GM19463 (cell line): ENCODE results near the gene COL20A1.

Source experiments
- ATAC-seq: cut with Tn5 transposase; IDR thresholded peaks from one replicate; pipeline ENCODE4 v1.9.1; 2021; ENCODE audit warnings: mild to moderate bottlenecking, moderate library complexity; ENCODE audit not compliant: unreplicated experiment

COL20A1 gene

GRCh38 chr20:63318391-63319163, 25.6 kb downstream of the COL20A1 start:
- ATAC-seq: no peak

- no peak for ATAC-seq
Observed at GRCh38 chr20:63319164-63320040, 26.4 kb downstream of the COL20A1 start.

GRCh38 chr20:63320041-63320511, 27.1 kb downstream of the COL20A1 start:
- no peak for ATAC-seq

GRCh38 chr20:63320616-63321147, 27.7 kb downstream of the COL20A1 start:
- ATAC-seq: no peak

- no peak for ATAC-seq
Observed at GRCh38 chr20:63321148-63321831, 28.3 kb downstream of the COL20A1 start.

GRCh38 chr20:63322146-63322932, 29.4 kb downstream of the COL20A1 start:
- no peak for ATAC-seq

GRCh38 chr20:63322933-63323273, 29.9 kb downstream of the COL20A1 start:
- ATAC-seq: no peak

GRCh38 chr20:63323357-63323981, 30.5 kb downstream of the COL20A1 start:
- no peak for ATAC-seq

- ATAC-seq: no peak
Observed at GRCh38 chr20:63325021-63325471, 32.1 kb downstream of the COL20A1 start.

GRCh38 chr20:63325554-63326313, 32.7 kb downstream of the COL20A1 start:
- ATAC-seq: no peak

GRCh38 chr20:63326314-63327230, 33.6 kb downstream of the COL20A1 start:
- no peak for ATAC-seq

- no peak for ATAC-seq
Observed at GRCh38 chr20:63327231-63327745, 34.3 kb downstream of the COL20A1 start.

- ATAC-seq: no peak
Observed at GRCh38 chr20:63328026-63328700, 35.2 kb downstream of the COL20A1 start.

- no peak for ATAC-seq
Observed at GRCh38 chr20:63328718-63329275, 35.8 kb downstream of the COL20A1 start.

- no peak for ATAC-seq
Observed at GRCh38 chr20:63329331-63330083, 36.5 kb downstream of the COL20A1 start.

- ATAC-seq: no peak
Observed at GRCh38 chr20:63330084-63330760, 37.2 kb downstream of the COL20A1 start.
